Measurements from ENCODE around the gene DACT2.

DNA sequence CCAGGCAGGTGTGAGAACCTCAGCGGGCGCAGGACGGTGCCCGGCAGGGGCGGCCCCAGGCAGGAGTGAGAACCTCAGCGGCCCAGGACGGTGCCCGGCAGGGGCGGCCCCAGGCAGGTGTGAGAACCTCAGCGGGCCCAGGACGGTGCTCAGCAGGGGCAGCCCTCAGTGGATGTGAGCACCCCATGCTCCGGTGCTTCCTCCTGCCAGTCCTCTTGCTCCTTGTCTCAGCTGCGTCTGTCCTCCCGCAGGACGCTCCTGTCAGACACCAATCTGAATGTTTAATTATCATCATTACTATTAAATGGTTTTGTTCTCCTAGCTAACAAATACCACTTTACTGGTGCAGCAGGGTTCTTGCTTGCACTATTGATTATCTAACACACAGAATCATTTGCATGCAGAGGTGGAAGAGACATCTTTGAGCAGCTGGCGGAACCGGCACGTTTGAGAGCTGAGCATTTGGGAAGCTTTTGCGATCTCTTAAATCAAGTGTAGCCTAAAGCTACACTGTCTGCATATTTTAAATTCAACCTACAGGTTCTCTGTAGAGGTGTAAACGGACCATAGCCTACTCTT lies 39.4 kb upstream of the DACT2 start:
- TF ChIP-seq, protein P1, sequence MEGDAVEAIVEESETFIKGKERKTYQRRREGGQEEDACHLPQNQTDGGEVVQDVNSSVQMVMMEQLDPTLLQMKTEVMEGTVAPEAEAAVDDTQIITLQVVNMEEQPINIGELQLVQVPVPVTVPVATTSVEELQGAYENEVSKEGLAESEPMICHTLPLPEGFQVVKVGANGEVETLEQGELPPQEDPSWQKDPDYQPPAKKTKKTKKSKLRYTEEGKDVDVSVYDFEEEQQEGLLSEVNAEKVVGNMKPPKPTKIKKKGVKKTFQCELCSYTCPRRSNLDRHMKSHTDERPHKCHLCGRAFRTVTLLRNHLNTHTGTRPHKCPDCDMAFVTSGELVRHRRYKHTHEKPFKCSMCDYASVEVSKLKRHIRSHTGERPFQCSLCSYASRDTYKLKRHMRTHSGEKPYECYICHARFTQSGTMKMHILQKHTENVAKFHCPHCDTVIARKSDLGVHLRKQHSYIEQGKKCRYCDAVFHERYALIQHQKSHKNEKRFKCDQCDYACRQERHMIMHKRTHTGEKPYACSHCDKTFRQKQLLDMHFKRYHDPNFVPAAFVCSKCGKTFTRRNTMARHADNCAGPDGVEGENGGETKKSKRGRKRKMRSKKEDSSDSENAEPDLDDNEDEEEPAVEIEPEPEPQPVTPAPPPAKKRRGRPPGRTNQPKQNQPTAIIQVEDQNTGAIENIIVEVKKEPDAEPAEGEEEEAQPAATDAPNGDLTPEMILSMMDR (IDR thresholded peaks at IDR 0.05; ENCODE audit: borderline replicate concordance, extremely low read depth, low read length, poor library complexity, severe bottlenecking): no peak
- no peak for TF ChIP-seq EZH2 (IDR thresholded peaks at IDR 0.05; ENCODE audit: borderline replicate concordance, low read depth, low read length, severe bottlenecking)
